ENCODE data around the gene PSAPL1. TPM values are rescaled to one million over a fixed set of nuclear protein-coding genes. Genes with fewer than 3 reads are reported as not detected.

PSAPL1 gene
- polyA plus RNA-seq, 1 of the 3 experiments (the other 2 are of a cell fraction), result 0.03 TPM

- H3K27me3 ChIP-seq (ENCODE audit: insufficient read depth), result no peaks in the 10 kb centered on the region
- H3K9ac ChIP-seq, result no peak overlapping the region
- no peaks in the 10 kb centered on the region for H3K9me2 ChIP-seq
- no peak overlapping the region for H3K27ac ChIP-seq (ENCODE audit: low read depth in 2 of 2, low read length in 1 of 2)
- ChIA-PET POLR2A (no interaction called here), CTCF (interaction anchor here (0.8 to 1.6 kb wide), 2 partner anchors 69 to 72 kb away, joined by 3 to 5 read pairs; no protein-coding TSS in a partner anchor)
- H3K4me1 ChIP-seq (ENCODE audit: control insufficient read depth in 1 of 2, insufficient read depth in 2 of 2, low read depth in 1 of 2, low read length in 1 of 2), result peaks cover 0 to 14% of the 10 kb centered on the region in 2 experiments; a peak in 1 of 4 replicates
- H3F3A ChIP-seq (replicated peaks; ENCODE audit: insufficient read depth), result no peaks in the 10 kb centered on the region
- TF ChIP-seq FOXJ3 (CRISPR knock-in tag; IDR thresholded peaks at IDR 0.05) (no peak), TAF1 (IDR thresholded peaks at IDR 0.05; ENCODE audit: borderline replicate concordance, low read depth, low read length) (no peak), ELF1 (IDR thresholded peaks at IDR 0.05) (no peak), NFIC (IDR thresholded peaks at IDR 0.05; ENCODE audit: borderline replicate concordance) (no peak), REST (IDR thresholded peaks at IDR 0.05; ENCODE audit: low read depth, low read length) (no peak), MXI1 (IDR thresholded peaks at IDR 0.05; ENCODE audit: low read depth, low read length) (no peak), SMC3 (IDR thresholded peaks at IDR 0.05; ENCODE audit: low read depth, low read length) (no peak), IRF3 (IDR thresholded peaks at IDR 0.05; ENCODE audit: low read depth, low read length) (no peak), USF2 (IDR thresholded peaks at IDR 0.05; ENCODE audit: borderline replicate concordance, low read depth, low read length) (no peak), FOSL2 (IDR thresholded peaks at IDR 0.05; ENCODE audit: borderline replicate concordance, low read depth) (no peak), SIN3A (IDR thresholded peaks at IDR 0.05; ENCODE audit: borderline replicate concordance, low read depth, low read length) (no peak), JUND (IDR thresholded peaks at IDR 0.05) (no peak), MAX (IDR thresholded peaks at IDR 0.05; ENCODE audit: low read depth) (no peak), POLR2AphosphoS5 (IDR thresholded peaks at IDR 0.05; ENCODE audit: low read depth, low read length) (no peak), USF1 (IDR thresholded peaks at IDR 0.05; ENCODE audit: borderline replicate concordance, low read depth) (no peak), TEAD4 (IDR thresholded peaks at IDR 0.05; ENCODE audit: borderline replicate concordance, insufficient read depth) (no peak)
- no peak overlapping the region for H3K4me2 ChIP-seq
- 69% methylated on average over 4 of the region's 4 CpGs for WGBS (ENCODE audit: low lambda C conversion rate)
- peaks cover 11% of the 10 kb centered on the region for H3K9me3 ChIP-seq
- no peaks in the 10 kb centered on the region for H3K36me3 ChIP-seq (replicated peaks in 1 of 2; ENCODE audit: control insufficient read depth in 1 of 2, insufficient read depth in 2 of 2, low read length in 1 of 2)
- no peak overlapping the region for H3K4me3 ChIP-seq (ENCODE audit: low read depth in 2 of 2, low read length in 1 of 2)
- H2AFZ ChIP-seq (ENCODE audit: low read depth), result no peak overlapping the region
- H4K20me1 ChIP-seq (ENCODE audit: insufficient read depth), result no peaks in the 10 kb centered on the region
- DNase-seq, result no peak
- H3K79me2 ChIP-seq (ENCODE audit: insufficient read depth), result no peaks in the 10 kb centered on the region
These were observed 26.6 kb downstream of the PSAPL1 start for GRCh38 chr4:7408166-7408565.
